GM12865 (cell line): ENCODE measurements around the gene PIGB.

Experiments used
- DNase-seq: peaks from one replicate; pipeline ENCODE4 v3.0.0; 2010; ENCODE audit warnings: low read depth
- H3K4me3 ChIP-seq: 2 replicates; pipeline ENCODE4 v1.5.1; 2011; ENCODE audit warnings: mild to moderate bottlenecking, low read depth, low read length, control low read depth
- TF ChIP-seq, protein P1 (sequence below): IDR thresholded peaks from 2 replicates; pipeline ENCODE4 v1.5.1; 2011; ENCODE audit warnings: low read length, control low read depth, low read depth, inconsistent platforms; ENCODE audit not compliant: insufficient read depth; ENCODE audit errors: missing control alignments

PIGB gene

GRCh38 chr15:55319537-55320237 is 665 bp downstream of the PIGB start:
- TF ChIP-seq, protein P1, sequence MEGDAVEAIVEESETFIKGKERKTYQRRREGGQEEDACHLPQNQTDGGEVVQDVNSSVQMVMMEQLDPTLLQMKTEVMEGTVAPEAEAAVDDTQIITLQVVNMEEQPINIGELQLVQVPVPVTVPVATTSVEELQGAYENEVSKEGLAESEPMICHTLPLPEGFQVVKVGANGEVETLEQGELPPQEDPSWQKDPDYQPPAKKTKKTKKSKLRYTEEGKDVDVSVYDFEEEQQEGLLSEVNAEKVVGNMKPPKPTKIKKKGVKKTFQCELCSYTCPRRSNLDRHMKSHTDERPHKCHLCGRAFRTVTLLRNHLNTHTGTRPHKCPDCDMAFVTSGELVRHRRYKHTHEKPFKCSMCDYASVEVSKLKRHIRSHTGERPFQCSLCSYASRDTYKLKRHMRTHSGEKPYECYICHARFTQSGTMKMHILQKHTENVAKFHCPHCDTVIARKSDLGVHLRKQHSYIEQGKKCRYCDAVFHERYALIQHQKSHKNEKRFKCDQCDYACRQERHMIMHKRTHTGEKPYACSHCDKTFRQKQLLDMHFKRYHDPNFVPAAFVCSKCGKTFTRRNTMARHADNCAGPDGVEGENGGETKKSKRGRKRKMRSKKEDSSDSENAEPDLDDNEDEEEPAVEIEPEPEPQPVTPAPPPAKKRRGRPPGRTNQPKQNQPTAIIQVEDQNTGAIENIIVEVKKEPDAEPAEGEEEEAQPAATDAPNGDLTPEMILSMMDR: no peak
- DNase-seq: peak; percentile 79
- H3K4me3 ChIP-seq: peak overlapping the region; percentile 87

GRCh38 chr15:55320238-55320550 is 1.2 kb downstream of the PIGB start:
- DNase-seq: no peak
- TF ChIP-seq, protein P1: no peak
- H3K4me3 ChIP-seq: peak overlapping the region; percentile 87

DNA sequence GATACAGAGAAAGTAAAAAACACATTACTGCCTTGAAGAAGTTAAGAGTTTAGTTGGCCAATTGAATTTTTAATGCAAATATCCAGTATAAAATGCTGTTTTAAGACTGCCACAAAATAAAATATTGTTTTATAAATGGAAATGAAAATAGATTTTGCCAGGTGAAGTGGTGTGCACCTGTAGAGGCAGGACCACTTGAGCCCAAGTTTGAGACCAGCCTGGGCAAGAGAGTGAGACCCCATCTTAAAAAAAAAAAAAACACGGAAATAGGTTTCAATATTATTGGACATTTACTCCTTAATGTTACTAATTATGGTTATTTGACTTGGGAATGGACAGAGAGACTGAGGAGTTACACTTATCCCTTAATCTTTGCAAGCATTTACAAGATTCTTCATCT is 1.9 kb downstream of the PIGB start:
- no peak for DNase-seq
- no peak overlapping the region for H3K4me3 ChIP-seq
- TF ChIP-seq, protein P1: no peak

GRCh38 chr15:55322467-55322866 is 3.4 kb downstream of the PIGB start:
- TF ChIP-seq, protein P1: no peak
- no peak overlapping the region for H3K4me3 ChIP-seq
- DNase-seq: no peak

- H3K4me3 ChIP-seq: no peak overlapping the region
- TF ChIP-seq, protein P1: no peak
- DNase-seq: no peak
These were observed 8.4 kb downstream of the PIGB start for GRCh38 chr15:55327387-55327786.

GRCh38 chr15:55334371-55334770 is 15.3 kb downstream of the PIGB start:
- DNase-seq: no peak
- no peak overlapping the region for H3K4me3 ChIP-seq
- TF ChIP-seq, protein P1: no peak

GRCh38 chr15:55334997-55335396 is 16.0 kb downstream of the PIGB start:
- no peak overlapping the region for H3K4me3 ChIP-seq
- TF ChIP-seq, protein P1: no peak
- DNase-seq: no peak
